PC-3 (cell line): ENCODE measurements around the gene ADAMTSL3. TPM values are rescaled to one million over a fixed set of nuclear protein-coding genes. Genes with fewer than 3 reads are reported as not detected.

ENCODE experiments used
- ATAC-seq: fragments of 200-7000 bp; cut with Tn5 transposase; 2 replicates; pipeline ENCODE4 v1.9.1; 2020; ENCODE audit warnings: mild to moderate bottlenecking, moderate library complexity
- BruUV-seq: library from RNA; stranded (reverse); fragments of 400-500 nt; replicated peaks from 2 replicates; lab custom pipeline; 2021; lab: Mats Ljungman, UMichigan
- CTCF ChIA-PET: fragments of 300-600 bp; sonication (Branson Sonifier 250); formaldehyde crosslinking; loops from one replicate; lab custom pipeline; 2022; ENCODE audit warnings: antibody characterized with exemption; lab: Charles Lee
- POLR2A ChIA-PET: fragments of 300-600 bp; sonication (Branson Sonifier 250); formaldehyde crosslinking; loops from one replicate; lab custom pipeline; 2022; ENCODE audit warnings: antibody characterized with exemption; ENCODE audit not compliant: unreplicated experiment; lab: Charles Lee
- DNase-seq: peaks from one replicate; pipeline ENCODE4 v3.0.0-alpha.2; 2015
- H2AFZ ChIP-seq: fragments of 300-600 bp; sonication (generic); 2 replicates; pipeline ENCODE4 v1.6.0; 2016; ENCODE audit warnings: antibody characterized with exemption, low read length
- H3F3A ChIP-seq: fragments of 300-600 bp; sonication (generic); one replicate; pipeline ENCODE4 v1.6.0; 2017; ENCODE audit warnings: antibody characterized with exemption, low read length, control low read depth, mild to moderate bottlenecking; ENCODE audit not compliant: unreplicated experiment
- H3K27ac ChIP-seq: fragments of 300-600 bp; sonication (generic); 2 replicates; pipeline ENCODE4 v1.5.1; 2016; ENCODE audit warnings: mild to moderate bottlenecking, low read length
- H3K27me3 ChIP-seq: fragments of 300-600 bp; sonication (generic); 2 replicates; pipeline ENCODE4 v1.6.1; 2016; ENCODE audit warnings: low read length, mixed read lengths
- H3K36me3 ChIP-seq: fragments of 300-600 bp; sonication (generic); 2 replicates; pipeline ENCODE4 v1.6.1; 2016; ENCODE audit warnings: low read depth, mixed run types, low read length, mixed read lengths
- H3K4me1 ChIP-seq: fragments of 300-600 bp; sonication (generic); 2 replicates; pipeline ENCODE4 v1.5.1; 2016; ENCODE audit warnings: low read length; ENCODE audit not compliant: insufficient read depth
- H3K4me2 ChIP-seq: fragments of 300-600 bp; sonication (generic); 2 replicates; pipeline ENCODE4 v1.6.0; 2016; ENCODE audit warnings: low read length
- H3K4me3 ChIP-seq: fragments of 300-600 bp; sonication (generic); 2 replicates; pipeline ENCODE4 v1.5.1; 2016; ENCODE audit warnings: mild to moderate bottlenecking, low read length, mixed read lengths
- H3K79me2 ChIP-seq: fragments of 300-600 bp; sonication (generic); 2 replicates; pipeline ENCODE4 v1.6.1; 2017; ENCODE audit warnings: low read length, mixed read lengths
- H3K9ac ChIP-seq: fragments of 300-600 bp; sonication (generic); 2 replicates; pipeline ENCODE4 v1.6.0; 2016; ENCODE audit warnings: mild to moderate bottlenecking, low read length
- H3K9me2 ChIP-seq: fragments of 300-600 bp; sonication (generic); replicated peaks from 2 replicates; pipeline ENCODE4 v1.6.1; 2016; ENCODE audit warnings: mixed run types, low read length, mixed read lengths
- H3K9me3 ChIP-seq: fragments of 300-600 bp; sonication (generic); 2 replicates; pipeline ENCODE4 v1.6.1; 2016; ENCODE audit warnings: low read length, mixed read lengths
- H4K20me1 ChIP-seq: fragments of 300-600 bp; sonication (generic); 2 replicates; pipeline ENCODE4 v1.6.1; 2016; ENCODE audit warnings: low read length, mixed read lengths
- CTCF ChIP-seq: fragments of 300-600 bp; sonication (generic); conservative IDR thresholded peaks from 2 replicates; pipeline ENCODE4 v1.5.1; 2017; ENCODE audit warnings: antibody characterized with exemption, low read depth, mild to moderate bottlenecking, low read length
- EZH2 ChIP-seq: fragments of 300-600 bp; sonication (generic); IDR thresholded peaks from one replicate; pipeline ENCODE4 v1.6.1; 2017; ENCODE audit warnings: antibody characterized with exemption, mild to moderate bottlenecking, low read length; ENCODE audit not compliant: unreplicated experiment
- EZH2phosphoT487 ChIP-seq: fragments of 300-600 bp; sonication (generic); IDR thresholded peaks from 2 replicates; pipeline ENCODE4 v1.6.1; 2018; ENCODE audit warnings: mild to moderate bottlenecking, antibody characterized with exemption, low read length, borderline replicate concordance
- intact Hi-C: fragments of 100-400 bp; cut with micrococcal nuclease; formaldehyde crosslinking; loops from 2 replicates; pipeline ENCODE4 v1.9.0; 2023
- total RNA-seq: library from RNA; depleted of rRNA; stranded (reverse); fragments of >200 nt; gene quantifications from 2 replicates; pipeline ENCODE4 v1.2.3, GENCODE V29; 2014

The ADAMTSL3 gene
- total RNA-seq, 1 experiment from 2014 or later = 7.9 TPM

- Histone ChIP-seq H3K27ac (no peak overlapping the region), H3K4me2 (peak overlapping the region; percentile 63), H3K9ac (no peak overlapping the region), H3K27me3 (no peaks in the 10 kb centered on the region), H2AFZ (no peak overlapping the region), H3K36me3 (no peaks in the 10 kb centered on the region; the same call in 1 of the 2 replicates), H3K9me3 (no peaks in the 10 kb centered on the region), H3K4me1 (peaks cover 45% of the 10 kb centered on the region), H3K79me2 (peaks cover 13% of the 10 kb centered on the region), H4K20me1 (no peaks in the 10 kb centered on the region), H3F3A (no peaks in the 10 kb centered on the region), H3K4me3 (peak overlapping the region; percentile 39; the same call in 1 of the 2 replicates), H3K9me2 (no peaks in the 10 kb centered on the region)
- no peak for TF ChIP-seq EZH2phosphoT487
- no peak for TF ChIP-seq CTCF
- TF ChIP-seq EZH2 = no peak
- ATAC-seq (no peak), DNase-seq (no peak)
- TSS peak; percentile 57 for BruUV-seq
- CTCF ChIA-PET = no interaction called here
- intact Hi-C loops = loop anchor here (5.0 to 10.0 kb wide), 3 partner anchors 85 to 382 kb away; no protein-coding TSS in a partner anchor
- POLR2A ChIA-PET = interaction anchor here (0.6 kb wide), 1 partner anchor 172 kb away, joined by 3 read pairs; no protein-coding TSS in a partner anchor
These were observed 1.2 kb upstream of the ADAMTSL3 start for GRCh38 chr15:83652626-83653204.

DNA sequence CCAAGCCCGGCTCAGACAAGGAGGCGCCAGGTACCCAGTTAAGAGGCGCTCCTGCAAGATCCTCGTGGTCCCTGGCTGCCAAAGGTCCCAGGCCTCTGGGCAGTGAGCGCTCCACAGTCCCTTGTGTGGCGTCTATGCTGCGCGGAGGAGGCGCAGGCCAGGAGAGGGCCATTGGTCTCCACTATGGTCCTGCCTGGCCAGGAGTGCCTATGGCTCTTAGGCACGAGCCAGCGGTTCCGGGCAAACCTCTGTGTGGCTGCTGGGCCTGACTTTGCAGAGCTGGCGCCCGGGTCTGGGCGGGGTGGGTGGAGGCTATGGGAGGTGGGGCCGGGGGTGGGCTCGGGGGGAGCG lies 660 bp upstream of the ADAMTSL3 start:
- intact Hi-C loops = loop anchor here (5.0 to 10.0 kb wide), 3 partner anchors 86 to 382 kb away; no protein-coding TSS in a partner anchor
- Histone ChIP-seq H3K9me2 (no peaks in the 10 kb centered on the region), H3K4me1 (peaks cover 45% of the 10 kb centered on the region), H3K79me2 (peaks cover 13% of the 10 kb centered on the region), H3K9me3 (no peaks in the 10 kb centered on the region), H3F3A (no peaks in the 10 kb centered on the region), H3K27me3 (no peaks in the 10 kb centered on the region), H3K36me3 (no peaks in the 10 kb centered on the region; the same call in 1 of the 2 replicates), H3K9ac (no peak overlapping the region), H3K4me2 (peak overlapping the region; percentile 63), H2AFZ (no peak overlapping the region), H3K27ac (no peak overlapping the region), H3K4me3 (peak overlapping the region; percentile 39; the same call in 1 of the 2 replicates), H4K20me1 (no peaks in the 10 kb centered on the region)
- no TSS peak for BruUV-seq
- ChIA-PET CTCF (interaction anchor here (1.0 kb wide), 1 partner anchor 93 kb away, joined by 4 read pairs; no protein-coding TSS in a partner anchor), POLR2A (interaction anchor here (0.6 kb wide), 1 partner anchor 171 kb away, joined by 3 read pairs; no protein-coding TSS in a partner anchor)
- no peak for DNase-seq
- TF ChIP-seq EZH2 (no peak), EZH2phosphoT487 (no peak), CTCF (no peak)
- no peak for ATAC-seq
